Ecto neural progenitor cell (in vitro differentiated cells): ENCODE data around the gene ZFP14.
"Not testable (repeated sequence)": the region's sequence is repeated elsewhere in the genome, so short reads cannot be mapped to it uniquely, and the experiment has no call there.

Source experiments
- DNase-seq: peaks from one replicate; pipeline ENCODE4 v3.0.0-alpha.2; 2018; ENCODE audit warnings: low spot score

Gene ZFP14

GRCh38 chr19:36330216-36330615 lies 48.8 kb downstream of the ZFP14 start:
- DNase-seq: no peak

DNA sequence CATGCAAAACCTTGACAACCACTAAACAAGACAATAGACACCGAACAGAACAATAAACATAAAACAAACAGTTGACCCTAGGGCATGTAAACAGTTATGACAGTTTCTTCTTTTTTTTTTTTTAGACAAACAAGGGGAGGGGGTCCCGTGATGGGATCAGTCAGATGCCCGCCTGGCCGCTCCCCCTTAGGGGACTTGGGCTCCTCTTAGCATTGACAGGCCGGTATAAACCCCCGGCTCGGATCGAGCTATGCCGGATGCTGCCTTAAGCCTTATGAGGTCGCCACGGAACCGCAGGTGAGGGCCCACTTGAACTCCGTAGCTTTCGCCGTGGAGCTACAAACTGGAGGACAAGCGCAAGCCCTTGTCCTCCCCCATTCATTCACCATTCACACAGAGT lies 49.5 kb downstream of the ZFP14 start:
- not testable (repeated sequence) for DNase-seq

DNA sequence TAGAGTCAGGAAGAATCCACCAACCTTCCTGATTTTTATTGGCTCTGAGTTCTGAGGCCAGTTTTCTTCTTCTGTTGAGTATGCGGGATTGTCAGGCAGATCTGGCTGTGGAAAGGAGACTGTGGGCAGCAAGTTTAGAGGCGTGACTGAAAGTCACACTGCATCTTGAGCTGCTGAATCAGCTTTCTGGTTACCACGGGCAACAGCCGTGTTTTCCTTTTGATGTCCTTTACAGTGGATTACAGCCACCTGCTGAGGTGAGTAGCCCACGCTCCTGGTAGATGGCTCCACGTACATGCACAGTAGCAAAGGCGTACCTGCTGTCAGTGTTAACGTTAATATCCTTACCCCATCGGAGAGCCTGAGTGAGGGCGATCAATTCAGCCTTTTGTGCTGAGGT lies 52.4 kb downstream of the ZFP14 start:
- not testable (repeated sequence) for DNase-seq

DNA sequence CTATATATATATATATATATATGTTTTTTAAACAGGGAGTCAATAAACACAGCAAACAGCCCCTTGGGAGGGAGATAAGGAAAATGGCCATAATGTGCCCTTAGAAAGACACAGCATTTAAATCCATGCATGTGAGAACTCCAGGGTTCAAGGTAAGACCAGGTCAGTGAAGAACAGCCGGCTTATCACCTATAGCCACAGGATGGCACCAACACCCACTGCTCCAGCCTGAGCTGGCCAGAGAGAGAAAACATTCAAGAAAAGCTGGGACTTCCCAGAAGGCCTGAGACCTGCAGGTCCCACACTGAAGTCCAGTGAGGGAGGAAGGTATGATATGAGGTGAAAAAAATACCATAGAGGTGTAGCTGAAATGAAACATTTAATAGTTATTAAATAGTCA lies 63.8 kb downstream of the ZFP14 start:
- DNase-seq: not testable (repeated sequence)

- DNase-seq: not testable (repeated sequence)
Observed at GRCh38 chr19:36314053-36314452, 64.9 kb downstream of the ZFP14 start.

GRCh38 chr19:36311098-36311760 lies 67.8 kb downstream of the ZFP14 start:
- DNase-seq: not testable (repeated sequence)

- not testable (repeated sequence) for DNase-seq
Observed at GRCh38 chr19:36310416-36310990, 68.5 kb downstream of the ZFP14 start.

GRCh38 chr19:36309759-36310158 lies 69.2 kb downstream of the ZFP14 start:
- DNase-seq: not testable (repeated sequence)

- DNase-seq: not testable (repeated sequence)
Observed at GRCh38 chr19:36309309-36309708, 69.7 kb downstream of the ZFP14 start.

DNA sequence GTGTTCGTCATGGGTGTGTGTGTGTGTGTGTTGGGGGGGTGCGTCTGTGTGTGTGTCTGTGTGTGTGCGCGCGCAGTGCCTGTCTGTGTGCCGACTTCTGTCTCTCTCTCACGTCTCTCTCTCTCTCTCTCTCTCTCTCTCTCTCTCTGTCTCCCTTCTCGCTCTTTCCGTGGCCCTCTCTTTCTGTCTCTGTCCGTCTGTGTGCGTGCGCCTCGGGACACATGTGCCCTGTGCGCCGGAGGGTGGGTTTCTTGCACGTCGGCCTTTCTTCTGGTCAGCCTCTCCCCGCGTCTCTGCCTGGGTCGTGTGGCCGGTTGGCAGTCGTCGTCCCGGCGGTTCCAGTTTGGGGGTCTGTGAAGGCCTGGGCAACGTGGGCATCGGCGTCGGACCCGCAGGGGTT lies 86.7 kb downstream of the ZFP14 start:
- not testable (repeated sequence) for DNase-seq
